Memory B cell (primary cell): ENCODE data around the gene NACAD.

Source experiments
- ATAC-seq: fragments of 150-1000 bp; cut with Tn5 transposase; 2 replicates; pipeline ENCODE4 v1.10.0; 2021; ENCODE audit warnings: low read depth, mild to moderate bottlenecking, moderate library complexity
- DNase-seq, 2 donors: peaks; one replicate each; pipeline ENCODE4 v3.0.0; 2022; ENCODE audit warnings: low spot score in 2 of 2
- H3K27ac Mint-ChIP-seq: one replicate; pipeline ENCODE4 v1.8.0; 2022; ENCODE audit warnings: mild to moderate bottlenecking, moderate library complexity, mixed read lengths
- H3K27me3 Mint-ChIP-seq: one replicate; pipeline ENCODE4 v1.8.0; 2022; ENCODE audit warnings: mixed read lengths
- H3K36me3 Mint-ChIP-seq: one replicate; pipeline ENCODE4 v1.8.0; 2022; ENCODE audit warnings: mild to moderate bottlenecking, mixed read lengths
- H3K4me1 Mint-ChIP-seq: one replicate; pipeline ENCODE4 v1.8.0; 2022; ENCODE audit warnings: mixed read lengths
- H3K4me3 Mint-ChIP-seq: one replicate; pipeline ENCODE4 v1.8.0; 2022; ENCODE audit warnings: mild to moderate bottlenecking, moderate library complexity, mixed read lengths
- H3K9me3 Mint-ChIP-seq: one replicate; pipeline ENCODE4 v1.8.0; 2022; ENCODE audit warnings: mixed read lengths

Gene NACAD

DNA sequence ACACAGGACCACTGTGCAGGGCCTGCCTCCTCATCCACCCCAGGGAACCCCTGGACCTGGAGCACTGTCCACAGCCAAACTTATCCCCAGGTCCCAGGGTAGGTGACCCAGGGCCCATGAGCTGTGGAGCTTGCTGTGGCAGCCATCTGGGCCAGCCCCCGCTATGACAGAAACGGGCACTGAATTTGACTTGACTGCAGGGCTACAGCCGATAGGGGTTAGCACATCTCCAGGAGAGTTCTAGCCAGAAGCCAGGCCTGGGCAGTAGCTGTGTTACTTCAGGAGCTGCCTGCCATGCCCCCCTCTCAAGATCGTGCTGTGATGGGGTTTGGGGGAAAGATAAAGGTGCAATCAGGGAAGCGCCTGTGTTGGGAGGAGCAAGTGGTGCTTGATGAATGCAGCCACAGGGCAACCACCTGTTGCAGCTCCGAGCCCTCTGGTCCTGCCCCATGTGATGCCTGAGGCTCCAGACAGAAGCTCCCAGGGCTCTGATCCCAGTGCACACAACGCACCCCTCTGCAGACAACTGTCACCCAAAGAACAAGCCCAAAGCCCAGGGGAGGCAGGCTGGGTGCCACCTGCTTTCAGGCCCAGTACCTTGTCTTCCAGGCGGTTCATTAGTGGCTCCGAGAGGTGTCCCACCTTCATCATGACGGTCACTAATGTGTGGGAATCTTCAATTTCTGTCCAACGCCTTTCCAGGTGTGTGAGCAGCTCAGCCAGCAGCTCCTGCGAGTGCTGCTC is 16.2 kb upstream of the NACAD start:
- H3K36me3 Mint-ChIP-seq, result peaks cover 9% of the 10 kb centered on the region
- ATAC-seq (no peak), DNase-seq (no peak)
- no peaks in the 10 kb centered on the region for H3K9me3 Mint-ChIP-seq
- no peak overlapping the region for H3K4me3 Mint-ChIP-seq
- H3K27me3 Mint-ChIP-seq, result no peaks in the 10 kb centered on the region
- H3K27ac Mint-ChIP-seq, result no peak overlapping the region
- H3K4me1 Mint-ChIP-seq, result peaks cover 10% of the 10 kb centered on the region

- no peaks in the 10 kb centered on the region for H3K27me3 Mint-ChIP-seq
- no peak for ATAC-seq
- no peaks in the 10 kb centered on the region for H3K9me3 Mint-ChIP-seq
- H3K36me3 Mint-ChIP-seq, result peaks cover 11% of the 10 kb centered on the region
- H3K4me3 Mint-ChIP-seq, result no peak overlapping the region
- H3K4me1 Mint-ChIP-seq, result peaks cover 8% of the 10 kb centered on the region
- H3K27ac Mint-ChIP-seq, result no peak overlapping the region
- DNase-seq, result no peak
These were observed 15.4 kb upstream of the NACAD start for GRCh38 chr7:45103958-45104843.

DNA sequence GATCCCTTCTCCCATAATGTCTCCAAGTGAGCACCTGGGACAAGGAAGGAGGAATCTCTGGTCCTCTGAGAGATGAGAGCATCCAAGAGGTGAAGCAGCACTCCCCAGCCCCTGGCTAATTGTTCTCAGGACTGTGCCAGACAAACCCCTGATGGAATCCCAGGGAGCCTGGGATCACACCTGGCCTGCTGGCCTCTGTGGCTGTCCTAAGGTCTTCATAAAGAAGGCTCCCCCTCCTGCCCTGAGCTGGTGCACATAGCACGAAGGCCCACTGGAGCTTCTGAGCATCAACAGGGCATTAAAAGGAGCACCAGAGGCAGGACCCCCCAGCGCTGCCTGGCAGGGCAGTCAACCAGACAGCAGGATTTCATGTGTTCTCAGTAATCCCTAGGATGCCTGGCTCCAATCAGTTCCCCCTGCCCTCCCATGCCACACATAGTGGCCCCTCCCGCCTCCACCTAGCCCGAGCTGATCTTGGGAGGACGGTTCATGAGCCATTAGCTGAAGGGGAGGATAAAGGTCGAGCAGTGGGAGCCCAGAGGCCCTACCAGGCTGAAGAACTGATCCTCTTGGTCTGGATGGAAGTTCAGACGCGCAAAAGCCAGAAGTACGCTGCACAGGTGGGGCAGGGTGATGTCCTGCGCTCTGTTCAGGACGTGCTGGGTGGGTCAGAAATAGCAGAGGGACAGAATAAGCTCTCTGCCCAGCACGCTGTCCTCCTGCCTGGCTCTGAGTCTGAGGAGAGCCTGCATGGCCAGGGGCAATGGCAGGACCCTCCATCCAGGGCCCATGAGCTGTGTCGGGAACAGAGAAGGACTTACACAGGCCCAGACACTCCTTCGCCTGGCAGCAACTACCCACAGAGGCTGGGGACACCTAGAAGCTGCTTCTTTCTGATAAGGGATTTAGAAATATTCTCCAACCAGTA is 14.3 kb upstream of the NACAD start:
- no peaks in the 10 kb centered on the region for H3K27me3 Mint-ChIP-seq

DNA sequence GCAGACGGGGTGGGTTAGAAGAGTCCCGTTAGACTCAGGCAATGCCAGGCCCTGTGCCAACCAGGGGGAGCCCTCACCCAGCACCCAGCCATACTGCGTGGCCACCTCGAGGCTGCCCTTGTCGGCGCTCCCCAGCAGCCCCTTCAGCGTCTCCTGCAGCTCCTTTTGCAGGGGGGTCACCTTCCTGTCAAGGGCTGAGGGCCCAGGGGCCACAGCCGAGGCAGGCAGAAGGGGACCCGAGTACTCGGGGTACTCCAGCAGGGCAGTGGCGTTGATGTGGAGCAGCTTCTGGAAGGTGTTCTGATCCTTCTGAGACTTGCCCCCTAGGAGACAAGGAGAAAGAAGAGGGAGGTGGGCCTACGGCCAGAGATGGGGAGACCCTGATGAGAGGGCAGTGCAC is 13.0 kb upstream of the NACAD start:
- H3K4me1 Mint-ChIP-seq, result no peaks in the 10 kb centered on the region
- DNase-seq (no peak), ATAC-seq (no peak)
- no peaks in the 10 kb centered on the region for H3K27me3 Mint-ChIP-seq
- H3K9me3 Mint-ChIP-seq, result no peaks in the 10 kb centered on the region
- H3K4me3 Mint-ChIP-seq, result no peak overlapping the region
- H3K36me3 Mint-ChIP-seq, result peaks cover 7% of the 10 kb centered on the region
- no peak overlapping the region for H3K27ac Mint-ChIP-seq

More for the DNA sequence above, 14.3 kb upstream of the NACAD start:
- Mint-ChIP-seq H3K4me1 (peaks cover 5% of the 10 kb centered on the region), H3K36me3 (peaks cover 11% of the 10 kb centered on the region), H3K27ac (peak overlapping the region; percentile 20), H3K4me3 (no peak overlapping the region), H3K9me3 (no peaks in the 10 kb centered on the region)
- DNase-seq, result no peak
- ATAC-seq, result no peak

DNA sequence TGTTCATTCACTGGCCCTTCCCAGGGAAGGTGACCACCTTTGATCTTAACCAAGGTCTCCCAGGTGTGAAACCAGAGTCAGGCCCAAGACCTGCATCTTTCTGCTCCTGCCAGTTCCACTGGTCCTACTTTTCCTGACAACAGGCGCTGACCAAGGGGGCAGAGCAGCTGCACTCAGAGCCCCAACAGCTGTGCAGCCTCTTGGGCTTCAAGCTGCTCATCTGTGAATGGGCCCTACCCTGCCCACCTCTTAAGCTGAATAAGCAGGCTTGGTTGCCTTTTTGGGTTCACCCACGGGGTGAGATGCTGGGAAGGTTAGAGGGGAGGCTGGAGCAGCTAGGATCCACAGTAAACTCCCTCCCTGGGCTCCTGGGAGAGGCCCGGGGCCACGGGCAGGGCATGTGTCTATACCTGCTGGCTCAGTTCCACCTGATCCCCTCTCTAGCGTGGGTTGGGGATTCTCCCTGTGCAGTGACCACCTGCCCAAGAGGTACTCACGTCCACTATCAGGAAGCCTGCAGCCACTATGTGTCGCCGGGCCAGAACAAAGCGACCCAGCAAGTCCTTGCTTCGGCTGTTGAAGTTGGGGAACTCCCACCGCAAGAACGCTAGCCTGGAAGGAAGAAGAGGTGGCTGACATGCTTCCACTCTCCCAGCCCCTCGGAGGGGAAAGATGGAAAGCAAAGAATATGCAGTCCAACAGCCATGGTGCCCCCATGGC is 12.2 kb upstream of the NACAD start:
- no peak for DNase-seq
- Mint-ChIP-seq H3K4me3 (no peak overlapping the region), H3K9me3 (no peaks in the 10 kb centered on the region), H3K27me3 (no peaks in the 10 kb centered on the region), H3K27ac (no peak overlapping the region), H3K36me3 (peaks cover 10% of the 10 kb centered on the region), H3K4me1 (no peaks in the 10 kb centered on the region)
- ATAC-seq, result no peak

GRCh38 chr7:45099891-45100760 is 11.4 kb upstream of the NACAD start:
- H3K27me3 Mint-ChIP-seq, result no peaks in the 10 kb centered on the region
- no peaks in the 10 kb centered on the region for H3K9me3 Mint-ChIP-seq
- peaks cover 10% of the 10 kb centered on the region for H3K36me3 Mint-ChIP-seq
- H3K4me1 Mint-ChIP-seq, result no peaks in the 10 kb centered on the region
- no peak for DNase-seq
- no peak for ATAC-seq
- no peak overlapping the region for H3K27ac Mint-ChIP-seq
- H3K4me3 Mint-ChIP-seq, result no peak overlapping the region

- Mint-ChIP-seq H3K4me1 (no peaks in the 10 kb centered on the region), H3K4me3 (no peak overlapping the region), H3K27ac (no peak overlapping the region), H3K36me3 (peaks cover 13% of the 10 kb centered on the region), H3K9me3 (peaks cover 3% of the 10 kb centered on the region), H3K27me3 (no peaks in the 10 kb centered on the region)
- DNase-seq (no peak), ATAC-seq (no peak)
These were observed 10.4 kb upstream of the NACAD start for GRCh38 chr7:45098983-45099839.

GRCh38 chr7:45092931-45093235 is 4.1 kb upstream of the NACAD start:
- Mint-ChIP-seq H3K27ac (no peak overlapping the region), H3K36me3 (peaks cover 8% of the 10 kb centered on the region), H3K4me1 (no peaks in the 10 kb centered on the region), H3K27me3 (peaks cover 5% of the 10 kb centered on the region), H3K9me3 (peaks cover 6% of the 10 kb centered on the region), H3K4me3 (no peak overlapping the region)
- ATAC-seq (no peak), DNase-seq (no peak)

- no peak for DNase-seq
- Mint-ChIP-seq H3K27ac (no peak overlapping the region), H3K27me3 (peaks cover 5% of the 10 kb centered on the region), H3K36me3 (peaks cover 8% of the 10 kb centered on the region), H3K9me3 (peaks cover 6% of the 10 kb centered on the region), H3K4me1 (no peaks in the 10 kb centered on the region), H3K4me3 (no peak overlapping the region)
- ATAC-seq, result no peak
These were observed 3.5 kb upstream of the NACAD start for GRCh38 chr7:45092100-45092930.

- peaks cover 3% of the 10 kb centered on the region for H3K9me3 Mint-ChIP-seq
- DNase-seq, result peak; percentile 25 to 47
- H3K4me3 Mint-ChIP-seq, result peak overlapping the region; percentile 68
- ATAC-seq, result peak; percentile 65
- H3K36me3 Mint-ChIP-seq, result peaks cover 2% of the 10 kb centered on the region
- H3K4me1 Mint-ChIP-seq, result no peaks in the 10 kb centered on the region
- H3K27ac Mint-ChIP-seq, result no peak overlapping the region
- peaks cover 5% of the 10 kb centered on the region for H3K27me3 Mint-ChIP-seq
These were observed 647 bp upstream of the NACAD start for GRCh38 chr7:45089341-45089891.

GRCh38 chr7:45088146-45088701 is 545 bp downstream of the NACAD start:
- Mint-ChIP-seq H3K27ac (no peak overlapping the region), H3K4me3 (peak overlapping the region; percentile 62), H3K4me1 (no peaks in the 10 kb centered on the region), H3K36me3 (no peaks in the 10 kb centered on the region), H3K27me3 (peaks cover 5% of the 10 kb centered on the region), H3K9me3 (no peaks in the 10 kb centered on the region)
- DNase-seq, result no peak
- ATAC-seq, result no peak
